Suprapubic skin (tissue), 4 donors: Measurements from ENCODE around the gene CACNA2D3.

ENCODE experiments used
- EP300 ChIP-seq: sonication (generic); formaldehyde crosslinking; IDR thresholded peaks from one replicate; pipeline ENCODE4 v1.6.1; 2017; ENCODE audit warnings: antibody characterized with exemption
- POLR2A ChIP-seq, 2 donors: fragments of 450-650 bp; IDR thresholded peaks; one replicate each; pipeline ENCODE4 v1.6.1; 2017; ENCODE audit warnings: antibody characterized with exemption in 2 of 2, mild to moderate bottlenecking in 2 of 2, moderate library complexity in 2 of 2
- POLR2AphosphoS5 ChIP-seq, 3 donors: sonication (generic); formaldehyde crosslinking; IDR thresholded peaks; one replicate each; pipeline ENCODE4 v1.6.1; 2017; ENCODE audit warnings: antibody characterized with exemption in 3 of 3
- TF ChIP-seq, protein P1 (sequence below), 2 donors: fragments of 200-600 bp in 1 of 2; fragments of 450-650 bp in 1 of 2; sonication (generic) in 1 of 2; IDR thresholded peaks; one replicate each; pipeline ENCODE4 v1.5.1; 2016 to 2019; ENCODE audit warnings: antibody characterized with exemption in 2 of 2, mild to moderate bottlenecking in 1 of 2, moderate library complexity in 1 of 2

DNA sequence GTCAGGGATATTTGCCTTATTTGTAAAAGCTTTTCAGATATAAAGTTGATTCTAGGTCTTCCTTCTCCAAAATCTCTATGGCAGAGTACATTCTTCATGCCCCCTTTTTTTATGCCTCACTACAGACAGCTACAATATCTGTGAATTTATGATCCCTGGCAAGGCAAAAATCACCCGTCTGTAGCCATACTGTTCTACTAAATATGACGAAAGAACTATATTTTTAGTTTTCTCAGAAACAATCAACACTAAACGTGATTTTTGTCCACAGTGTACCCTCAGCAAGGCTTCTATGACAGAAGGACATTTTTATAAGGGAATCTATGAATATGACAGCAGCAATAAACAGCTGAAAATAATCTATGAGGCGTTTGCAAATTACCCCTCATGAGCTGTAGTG, 792.8 kb downstream of the CACNA2D3 start:
- TF ChIP-seq, protein P1, sequence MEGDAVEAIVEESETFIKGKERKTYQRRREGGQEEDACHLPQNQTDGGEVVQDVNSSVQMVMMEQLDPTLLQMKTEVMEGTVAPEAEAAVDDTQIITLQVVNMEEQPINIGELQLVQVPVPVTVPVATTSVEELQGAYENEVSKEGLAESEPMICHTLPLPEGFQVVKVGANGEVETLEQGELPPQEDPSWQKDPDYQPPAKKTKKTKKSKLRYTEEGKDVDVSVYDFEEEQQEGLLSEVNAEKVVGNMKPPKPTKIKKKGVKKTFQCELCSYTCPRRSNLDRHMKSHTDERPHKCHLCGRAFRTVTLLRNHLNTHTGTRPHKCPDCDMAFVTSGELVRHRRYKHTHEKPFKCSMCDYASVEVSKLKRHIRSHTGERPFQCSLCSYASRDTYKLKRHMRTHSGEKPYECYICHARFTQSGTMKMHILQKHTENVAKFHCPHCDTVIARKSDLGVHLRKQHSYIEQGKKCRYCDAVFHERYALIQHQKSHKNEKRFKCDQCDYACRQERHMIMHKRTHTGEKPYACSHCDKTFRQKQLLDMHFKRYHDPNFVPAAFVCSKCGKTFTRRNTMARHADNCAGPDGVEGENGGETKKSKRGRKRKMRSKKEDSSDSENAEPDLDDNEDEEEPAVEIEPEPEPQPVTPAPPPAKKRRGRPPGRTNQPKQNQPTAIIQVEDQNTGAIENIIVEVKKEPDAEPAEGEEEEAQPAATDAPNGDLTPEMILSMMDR (IDR thresholded peaks at IDR 0.05), result no peak
- TF ChIP-seq POLR2A (IDR thresholded peaks at IDR 0.05) (no peak), POLR2AphosphoS5 (IDR thresholded peaks at IDR 0.05) (no peak), EP300 (no peak)
